ENCODE results near the gene LRRC56.
"Not testable (repeated sequence)": the region's sequence is repeated elsewhere in the genome, so short reads cannot be mapped to it uniquely, and the experiment has no call there.

LRRC56 gene

GRCh38 chr11:502288-503178 is 34.8 kb upstream of the LRRC56 start:
- DNase-seq: no peak

GRCh38 chr11:503179-503981 is 33.9 kb upstream of the LRRC56 start:
- peak; percentile 77 for DNase-seq

- DNase-seq: peak; percentile 39
These were observed 33.0 kb upstream of the LRRC56 start for GRCh38 chr11:504053-504993.

- DNase-seq: no peak
These were observed 32.4 kb upstream of the LRRC56 start for GRCh38 chr11:504994-505344.

DNA sequence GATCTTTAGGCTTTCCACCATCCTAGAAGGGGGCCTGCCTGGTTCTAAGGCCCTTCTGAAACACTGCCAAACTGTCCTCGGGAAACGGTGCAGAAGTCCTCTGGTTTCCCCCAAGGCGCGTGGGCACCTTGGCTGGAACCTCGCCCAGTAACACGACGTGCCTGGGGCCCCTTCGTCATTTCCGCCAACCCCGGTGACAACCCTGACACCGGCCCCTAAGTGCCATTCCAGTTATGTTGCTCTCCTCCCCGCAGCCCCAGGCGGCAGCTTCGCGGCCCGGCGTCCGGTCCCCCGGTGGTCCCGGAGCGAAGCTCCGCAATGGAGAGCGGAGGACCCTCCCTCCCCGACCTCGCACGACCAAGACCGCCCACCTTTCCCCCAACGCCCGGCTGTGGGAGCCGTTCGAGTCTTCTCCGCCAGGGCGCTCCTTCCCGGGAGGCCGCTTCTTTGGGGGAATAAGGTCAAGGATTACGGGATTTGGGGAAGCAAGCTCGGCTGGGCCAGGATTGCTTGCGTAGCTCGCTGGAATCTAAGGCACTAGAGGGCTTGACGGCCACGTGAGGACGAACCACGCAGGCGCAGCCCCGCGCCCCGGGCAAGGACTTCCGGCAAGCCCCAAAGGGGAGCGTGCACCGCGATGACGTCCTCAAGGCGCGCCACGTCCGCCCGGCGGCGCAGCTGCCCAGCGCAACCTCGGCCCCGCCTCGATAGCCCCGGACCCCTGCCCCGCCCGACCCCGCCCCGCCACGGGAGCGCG is 30.9 kb upstream of the LRRC56 start:
- peak; percentile 98 for DNase-seq

- DNase-seq: peak; percentile 100
These were observed 30.2 kb upstream of the LRRC56 start, which contains the start of gene RNH1 for GRCh38 chr11:506995-507726. RNH1 (minus strand) TSS chr11:507242; CDS start chr11:502162, 5,080 bp downstream.

- no peak for DNase-seq
These were observed 29.4 kb upstream of the LRRC56 start for GRCh38 chr11:507727-508515.

- no peak for DNase-seq
These were observed 28.4 kb upstream of the LRRC56 start for GRCh38 chr11:508956-509355.

- DNase-seq: no peak
These were observed 24.3 kb upstream of the LRRC56 start for GRCh38 chr11:512761-513595.

- DNase-seq: no peak
These were observed 22.7 kb upstream of the LRRC56 start for GRCh38 chr11:514606-515005.

DNA sequence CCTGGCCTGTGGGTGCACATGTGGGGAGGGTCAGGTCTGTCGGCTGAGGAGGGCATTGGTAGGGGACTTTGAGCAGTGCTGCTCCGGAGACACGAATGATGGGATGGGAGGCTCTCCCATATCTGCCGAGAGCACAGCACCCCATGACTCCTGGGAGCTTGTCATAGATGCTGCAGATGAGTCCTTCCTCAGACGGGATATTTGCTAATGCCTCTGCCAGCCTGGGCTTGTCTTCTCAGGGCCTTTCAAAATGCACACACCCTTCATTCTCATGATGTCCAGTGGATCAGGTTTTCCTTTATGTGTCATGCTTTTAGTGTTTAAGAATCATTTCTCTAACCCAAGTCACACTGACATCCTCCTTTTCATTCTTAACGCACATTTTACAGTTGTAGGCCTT is 22.2 kb upstream of the LRRC56 start:
- DNase-seq: no peak

GRCh38 chr11:516400-516799 is 20.9 kb upstream of the LRRC56 start:
- DNase-seq: no peak

DNA sequence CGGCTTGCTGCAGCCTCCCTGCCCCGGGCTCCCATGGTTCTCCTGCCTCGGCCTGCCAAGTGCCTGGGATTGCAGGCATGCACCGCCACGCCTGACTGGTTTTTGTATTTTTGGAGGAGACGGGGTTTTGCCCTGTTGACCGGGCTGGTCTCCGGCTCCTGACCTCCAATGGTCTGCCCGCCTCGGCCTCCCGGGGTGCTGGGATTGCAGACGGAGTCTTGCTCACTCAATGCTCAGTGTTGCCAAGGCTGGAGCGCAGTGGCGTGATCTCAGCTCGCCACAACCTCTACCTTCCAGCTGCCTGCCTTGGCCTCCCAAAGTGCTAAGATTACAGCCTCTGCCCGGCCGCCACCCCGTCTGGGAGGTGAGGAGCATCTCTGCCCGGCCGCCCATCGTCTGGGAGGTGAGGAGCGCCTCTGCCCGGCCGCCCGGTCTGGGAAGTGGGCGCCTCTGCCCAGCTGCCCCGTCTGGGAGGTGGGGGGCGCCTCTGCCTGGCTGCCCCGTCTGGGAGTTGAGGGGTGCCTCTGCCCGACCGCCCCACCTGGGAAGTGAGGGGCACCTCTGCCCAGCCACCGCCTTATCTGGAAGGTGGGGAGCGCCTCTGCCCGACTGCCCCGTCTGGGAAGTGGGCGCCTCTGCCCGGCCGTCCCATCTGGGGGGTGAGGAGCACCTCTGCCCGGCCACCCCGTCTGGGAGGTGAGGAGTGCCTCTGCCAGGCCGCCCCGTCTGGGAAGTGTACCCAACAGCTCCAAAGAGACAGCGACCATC is 20.2 kb upstream of the LRRC56 start:
- not testable (repeated sequence) for DNase-seq

GRCh38 chr11:518463-519202 is 18.7 kb upstream of the LRRC56 start:
- DNase-seq: peak; percentile 93

GRCh38 chr11:520428-521176 is 16.7 kb upstream of the LRRC56 start:
- no peak for DNase-seq

- DNase-seq: no peak
These were observed 16.1 kb upstream of the LRRC56 start for GRCh38 chr11:521177-521688.

GRCh38 chr11:526192-526591 is 11.1 kb upstream of the LRRC56 start:
- DNase-seq: no peak
